Measurements from ENCODE around the gene AHNAK.
"Not testable (repeated sequence)": the region's sequence is repeated elsewhere in the genome, so short reads cannot be mapped to it uniquely, and the experiment has no call there.

AHNAK gene

DNA sequence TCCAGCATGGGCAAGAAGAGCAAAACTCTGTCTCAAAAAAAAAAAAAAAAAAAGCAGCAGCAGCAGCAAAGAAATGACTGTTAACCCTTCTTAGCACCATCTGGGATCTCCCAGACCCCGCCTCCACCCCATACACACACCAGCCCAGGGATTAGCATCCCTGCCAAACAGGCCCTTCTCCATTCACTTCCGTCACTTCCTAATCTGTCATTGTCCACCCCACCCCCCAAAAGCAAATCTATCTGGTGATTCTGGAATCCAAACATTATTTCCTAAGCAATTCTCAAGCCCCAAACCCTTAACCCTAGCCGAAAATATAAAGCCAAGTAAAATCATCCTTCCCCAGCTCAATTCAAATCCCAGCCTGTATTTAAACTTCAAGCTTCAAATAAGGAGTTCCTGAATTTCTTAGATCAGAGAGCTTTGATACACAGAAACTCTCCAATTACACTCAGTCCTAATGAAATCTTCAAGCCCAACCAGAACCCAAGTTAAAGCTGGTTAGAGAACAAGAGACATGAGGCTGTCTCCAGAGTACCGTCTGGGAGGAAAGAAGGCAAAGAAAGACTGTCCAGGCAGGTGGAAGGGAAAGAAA, 6.0 kb upstream of the AHNAK start:
- no peak for DNase-seq

DNA sequence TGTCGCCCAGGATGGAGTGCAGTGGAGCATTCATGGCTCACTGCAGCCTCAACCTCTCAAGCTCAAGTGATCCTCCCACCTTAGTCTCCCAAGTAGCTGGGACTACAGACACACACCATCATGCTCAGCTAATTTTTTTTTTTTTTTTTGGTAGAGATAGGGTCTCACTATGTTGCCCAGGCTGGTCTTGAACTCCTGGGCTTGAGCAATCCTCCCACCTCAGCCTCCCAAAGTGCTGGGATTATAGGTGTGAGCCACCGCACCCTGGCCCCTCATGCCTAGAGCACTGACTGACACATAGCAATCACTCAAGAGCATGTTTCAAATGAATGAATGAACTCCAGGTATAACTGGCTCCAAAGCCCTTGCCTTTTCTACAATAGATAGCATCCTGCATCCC, 3.9 kb upstream of the AHNAK start:
- DNase-seq: not testable (repeated sequence)

DNA sequence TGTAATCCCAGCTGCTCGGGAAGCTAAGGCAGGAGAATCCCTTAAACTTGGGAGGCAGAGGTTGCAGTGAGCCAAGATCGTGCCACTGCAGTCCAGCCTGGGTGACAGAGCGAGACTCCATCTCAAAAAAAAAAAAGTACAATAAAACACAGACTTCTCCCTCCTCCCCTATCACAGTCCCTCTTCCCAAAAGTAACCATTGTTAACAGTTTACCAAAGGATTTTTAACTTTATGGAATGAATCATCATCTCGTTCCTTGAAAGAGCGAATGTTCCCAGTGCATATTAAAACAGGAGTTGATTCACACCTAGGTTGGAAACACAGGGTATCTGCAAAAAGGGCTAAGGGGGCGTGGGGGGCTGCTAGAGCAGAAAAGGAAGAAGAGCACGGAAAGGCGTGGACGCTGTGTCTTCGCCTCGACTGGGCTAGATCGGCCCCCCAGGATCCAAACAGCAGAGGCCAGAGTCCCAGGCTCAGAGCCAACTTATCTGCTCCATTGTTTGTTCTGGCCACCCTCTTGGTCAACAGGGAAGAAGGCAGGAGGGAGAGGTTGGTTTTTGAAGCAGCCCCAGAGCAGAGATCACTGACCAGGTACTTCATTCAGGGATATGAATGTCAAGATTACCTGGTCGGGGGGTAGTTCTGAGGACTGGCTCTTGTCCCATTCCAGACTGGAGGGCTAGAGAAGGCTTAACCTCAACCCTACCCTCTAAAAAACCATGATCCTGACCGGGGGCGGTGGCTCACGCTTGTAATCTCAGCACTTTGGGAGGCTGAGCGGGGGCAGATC, 2.1 kb upstream of the AHNAK start:
- no peak for DNase-seq

DNA sequence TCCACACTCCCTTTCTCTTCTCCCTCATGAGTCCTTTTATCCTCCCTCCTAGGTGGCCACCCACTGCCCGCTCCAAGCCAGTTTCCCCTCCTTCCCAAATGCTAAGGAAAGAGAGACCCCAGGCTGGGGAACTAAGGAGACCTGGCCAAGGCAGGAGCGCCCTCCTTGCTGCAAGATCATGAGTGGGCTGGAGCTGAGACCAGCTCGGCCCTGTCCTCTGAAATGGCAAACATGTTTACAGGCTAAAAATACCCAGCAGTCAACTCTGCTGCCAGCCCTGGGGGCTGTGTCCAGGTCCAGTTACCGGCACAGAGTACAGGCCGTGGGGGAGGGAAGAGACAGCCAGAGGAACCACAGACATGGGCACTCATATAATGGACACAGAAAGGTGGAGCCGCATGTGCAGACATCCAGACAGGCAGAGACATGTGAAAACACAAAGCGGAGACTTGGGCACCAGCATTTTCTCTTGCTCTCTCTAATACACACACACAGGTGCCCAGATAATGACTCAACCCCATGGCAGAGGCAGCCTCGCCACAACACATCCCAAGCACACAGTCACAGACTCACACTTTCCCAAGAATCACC, 1.2 kb upstream of the AHNAK start:
- no peak for DNase-seq

DNA sequence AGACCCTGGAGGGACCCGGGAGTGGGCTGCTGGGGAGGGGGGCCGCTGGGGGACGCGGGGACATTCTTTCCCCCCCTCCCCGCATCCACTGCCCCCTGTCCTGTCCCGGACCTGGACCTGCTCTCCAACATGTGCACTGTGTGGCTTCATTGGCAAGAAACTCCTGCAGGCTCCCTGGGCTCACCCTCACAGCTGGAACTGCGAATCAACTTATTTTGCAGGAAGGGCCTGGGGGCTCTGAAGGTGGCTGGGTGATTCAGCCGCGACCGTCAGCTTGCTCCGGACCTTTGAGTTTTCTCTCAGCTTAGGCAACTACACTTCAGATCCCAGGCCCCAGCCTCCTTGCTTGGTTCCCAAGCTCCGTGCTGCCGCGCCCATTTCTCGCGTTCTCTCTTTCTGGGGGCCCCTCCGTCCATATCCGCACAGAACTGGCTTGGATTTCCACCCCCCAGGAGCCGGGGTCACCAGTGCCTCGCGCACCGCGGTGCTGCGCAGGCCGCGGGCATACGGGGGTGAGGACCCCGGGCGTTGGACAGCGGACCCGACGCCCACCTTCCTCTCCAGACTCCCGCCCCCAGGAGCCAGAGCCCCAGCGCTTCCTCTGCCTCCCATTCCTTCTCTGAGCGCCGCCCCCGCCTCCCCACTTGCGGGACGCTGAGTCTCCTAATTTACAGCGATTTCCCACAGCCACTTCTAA, 471 bp upstream of the AHNAK start:
- DNase-seq: no peak

DNA sequence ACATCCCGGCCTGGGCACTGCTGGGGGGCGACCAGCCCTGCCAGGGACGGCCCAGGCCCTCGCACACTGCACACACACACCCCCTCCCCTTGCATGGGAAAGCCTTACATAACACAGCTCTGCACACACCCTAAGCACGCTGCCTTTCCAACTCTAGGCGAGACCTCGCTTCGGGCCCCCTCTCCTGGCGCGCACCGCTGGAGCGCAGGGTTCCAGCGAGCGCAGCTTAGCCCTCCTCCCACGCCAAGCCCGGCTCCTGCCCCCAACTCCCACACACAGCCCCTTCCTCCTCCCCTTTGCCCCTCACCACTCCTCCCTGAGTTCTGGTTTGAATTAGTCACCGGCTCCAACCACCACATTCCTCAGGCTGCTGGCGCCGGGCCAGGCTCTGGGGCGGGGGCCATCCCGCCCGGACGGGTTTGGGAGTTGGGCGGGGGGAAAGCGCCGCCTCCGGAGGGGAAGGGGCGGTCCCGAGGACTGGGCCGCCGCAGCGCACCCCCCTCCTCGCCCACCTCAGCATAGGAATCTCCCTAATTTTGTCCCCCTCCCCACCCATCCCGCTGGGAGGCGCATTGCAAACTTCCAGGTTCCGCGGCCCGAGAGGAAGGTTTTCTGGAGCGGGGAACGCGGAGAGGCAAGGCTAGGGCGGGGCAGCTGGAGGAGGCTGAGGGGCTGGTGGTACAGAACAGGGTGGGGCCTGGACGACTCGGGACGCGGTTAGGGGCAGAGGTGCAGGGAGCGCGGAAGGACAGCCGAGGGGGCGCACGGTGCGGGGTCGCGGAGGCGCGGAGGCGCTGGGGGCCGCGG, 966 bp downstream of the AHNAK start:
- DNase-seq: peak; percentile 76

DNA sequence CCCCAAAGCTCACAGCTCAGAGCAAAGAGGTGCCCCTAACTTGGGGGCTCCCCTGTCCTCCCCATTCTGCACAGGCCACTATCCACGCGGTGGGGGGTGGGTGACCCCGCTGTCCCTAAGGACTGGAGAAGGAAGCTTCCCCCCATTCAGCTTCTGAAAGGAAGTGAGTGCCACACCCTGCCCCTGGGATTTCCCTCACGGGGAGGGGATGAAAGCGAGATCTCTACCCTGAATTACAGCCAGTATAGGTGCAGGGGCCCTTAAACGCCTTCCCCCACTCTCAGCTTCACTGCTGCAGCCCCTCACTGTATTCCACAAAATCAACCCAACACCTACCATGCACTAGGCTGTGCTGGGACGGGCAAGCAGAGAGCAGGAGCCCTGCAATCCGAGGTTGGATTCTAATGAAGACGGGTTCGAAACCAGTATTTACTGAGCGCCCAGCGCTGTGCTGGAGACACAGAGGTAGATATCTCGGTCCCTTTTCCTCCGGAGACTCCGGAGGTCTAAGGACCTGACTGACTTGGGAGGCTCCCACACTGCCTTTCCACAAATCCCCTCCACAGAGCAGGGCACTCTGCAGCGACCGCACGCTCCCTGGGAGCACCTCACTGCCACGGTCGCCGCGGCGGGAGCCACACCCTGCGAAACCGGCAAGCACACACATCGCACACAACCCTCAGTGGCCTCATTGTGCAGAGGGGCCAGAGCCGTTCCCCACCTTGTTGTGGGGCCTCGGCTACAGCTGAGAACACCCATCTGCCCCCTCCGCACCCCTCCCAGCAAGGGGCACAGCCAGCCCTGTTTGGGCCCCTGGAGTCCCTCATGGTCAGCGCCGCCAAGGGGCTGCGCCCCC, 1.8 kb downstream of the AHNAK start:
- peak; percentile 56 for DNase-seq

DNA sequence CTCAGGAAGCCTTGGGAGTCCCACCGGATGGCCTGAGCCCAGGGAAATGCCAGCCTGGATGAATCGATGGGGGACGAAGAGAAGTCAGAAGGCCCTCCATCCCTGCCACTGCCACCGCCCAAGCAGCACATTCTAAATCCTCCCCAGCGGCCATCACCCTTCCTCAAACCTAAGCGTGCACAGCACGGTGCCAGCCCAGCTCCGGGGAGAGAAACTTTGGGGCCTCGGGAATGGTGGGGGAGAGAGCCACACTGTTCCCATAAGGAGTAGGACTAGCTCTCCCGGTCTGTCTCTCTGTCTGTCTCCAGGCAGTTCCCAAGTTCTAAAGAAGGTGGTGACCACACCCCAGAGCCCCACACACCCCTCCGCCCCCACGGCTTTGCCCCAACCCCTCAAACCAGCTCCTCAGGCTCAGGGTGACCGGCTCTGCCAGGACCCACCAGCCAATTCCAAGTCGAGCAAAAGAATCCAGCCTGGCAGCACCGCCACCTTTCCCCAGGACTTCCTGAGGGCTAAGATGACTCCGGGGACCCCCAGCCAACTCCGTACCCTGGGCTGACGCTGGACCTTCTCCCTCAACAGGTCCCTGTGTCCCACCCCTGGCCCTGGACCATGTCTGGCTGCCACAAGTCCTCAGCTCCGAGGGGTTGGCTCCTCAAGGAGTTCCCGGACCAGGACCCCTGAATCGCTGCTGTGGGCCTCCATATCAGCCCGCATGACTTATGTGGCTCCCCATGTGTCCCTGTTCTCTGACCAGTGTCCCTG, 2.7 kb downstream of the AHNAK start:
- DNase-seq: no peak

DNA sequence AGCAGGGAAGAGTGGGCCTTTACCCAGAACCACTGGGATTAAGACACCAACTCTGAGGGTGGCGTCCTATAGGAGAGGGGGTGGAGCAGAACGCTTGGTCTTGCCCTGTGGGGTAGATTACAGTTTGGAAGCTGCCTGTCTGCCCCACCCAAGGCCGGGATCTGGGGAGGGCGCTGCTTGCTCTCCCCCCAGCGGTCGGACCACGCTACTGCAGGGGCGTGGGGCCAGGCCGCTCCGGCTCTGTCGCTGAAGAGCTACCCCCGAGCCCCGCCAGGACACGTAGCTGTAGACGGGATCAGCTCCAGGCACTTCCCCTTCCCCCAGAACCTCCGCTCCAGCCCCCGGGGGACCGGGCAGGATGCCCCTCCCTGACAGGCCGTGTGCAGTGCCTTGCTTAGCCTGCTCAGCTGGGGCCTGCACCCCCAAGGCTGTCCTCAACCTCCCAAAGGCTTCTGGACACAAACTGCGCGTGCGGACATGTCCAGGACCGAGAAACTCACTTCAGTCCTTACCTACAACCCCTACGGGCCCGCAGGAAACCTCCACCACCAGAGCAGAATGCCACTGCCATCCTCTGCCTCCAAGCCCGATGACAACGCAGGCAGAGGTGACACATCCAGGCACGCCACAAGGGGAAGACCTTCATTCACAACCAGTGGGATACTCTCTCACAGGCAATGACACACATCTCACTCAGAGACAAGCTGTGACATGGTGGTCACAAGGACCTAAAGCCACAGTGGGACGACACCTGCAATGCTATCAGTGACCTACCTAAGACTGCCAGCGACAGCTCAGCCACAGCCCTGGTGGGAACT, 3.6 kb downstream of the AHNAK start:
- peak; percentile 83 for DNase-seq

DNA sequence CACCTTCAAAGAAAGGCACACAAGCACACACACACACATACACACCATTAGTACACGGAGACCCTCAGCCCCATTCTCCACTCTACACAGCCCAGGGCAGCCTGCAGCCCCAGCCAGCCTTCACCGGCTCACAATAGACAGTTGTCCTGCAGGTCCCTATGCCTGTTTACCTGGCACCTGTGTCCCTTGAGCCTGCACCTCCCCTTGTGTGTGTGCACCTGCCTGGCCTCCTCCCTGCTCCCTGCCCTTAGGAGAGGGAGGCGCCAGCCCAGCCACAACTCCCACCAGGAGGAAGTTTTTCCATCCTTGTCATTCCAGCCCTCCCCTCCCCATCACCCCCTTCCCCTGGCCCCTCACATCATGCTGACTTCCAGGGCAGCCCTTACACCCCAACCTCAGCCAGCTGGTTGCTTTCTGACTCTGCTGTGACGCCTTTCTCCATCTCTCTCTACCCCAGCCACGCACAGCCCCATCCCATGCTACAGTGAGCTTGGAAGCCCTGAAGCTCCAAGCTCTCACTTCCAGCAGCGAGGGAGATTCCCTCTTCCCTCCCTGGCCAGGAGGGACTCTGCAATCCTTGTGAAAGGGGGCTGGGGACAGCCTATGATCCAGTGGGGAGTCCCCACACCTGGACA, 4.4 kb downstream of the AHNAK start:
- DNase-seq: no peak

DNA sequence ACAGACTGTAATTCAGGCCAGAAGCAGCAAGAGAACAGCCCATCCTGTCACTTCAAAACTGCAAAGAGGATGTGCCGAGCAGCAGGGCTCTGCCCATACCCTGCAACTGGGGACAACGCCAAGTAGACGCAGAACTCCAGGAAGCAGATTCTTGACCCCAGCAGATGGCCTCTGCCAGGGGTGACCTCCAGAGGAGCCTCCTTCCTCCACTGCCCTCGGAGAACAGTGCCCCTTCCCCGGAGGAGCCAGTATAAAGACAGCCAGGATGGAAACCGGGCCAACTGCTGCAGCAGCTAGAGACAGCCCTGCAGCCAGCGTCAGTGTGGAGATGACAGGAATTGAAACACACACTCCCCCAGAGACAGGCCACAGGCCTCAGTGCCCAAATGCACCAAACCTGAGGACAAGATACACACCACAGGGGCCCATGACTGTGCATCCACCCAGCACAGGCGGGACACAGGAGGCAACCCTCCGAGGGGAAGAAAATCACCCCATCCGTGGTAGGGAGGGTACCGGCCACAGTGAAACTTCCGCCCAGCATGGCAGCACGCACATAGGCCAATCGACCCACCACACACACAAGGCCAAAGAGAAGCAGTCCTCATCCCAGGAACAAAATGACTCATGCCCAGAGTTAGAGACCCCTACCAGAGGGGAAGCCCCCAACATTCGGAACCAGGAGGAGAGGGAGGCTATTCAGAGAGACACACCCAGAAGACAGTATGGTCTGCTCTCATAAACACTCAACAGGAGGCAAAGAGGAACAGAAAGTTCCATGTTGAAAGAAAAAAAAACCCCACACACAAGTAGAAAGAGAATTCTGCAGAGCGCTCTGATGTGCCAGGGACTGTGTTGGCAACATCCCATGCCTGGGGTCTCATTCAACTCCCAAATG, 5.6 kb downstream of the AHNAK start:
- peak; percentile 53 for DNase-seq

DNA sequence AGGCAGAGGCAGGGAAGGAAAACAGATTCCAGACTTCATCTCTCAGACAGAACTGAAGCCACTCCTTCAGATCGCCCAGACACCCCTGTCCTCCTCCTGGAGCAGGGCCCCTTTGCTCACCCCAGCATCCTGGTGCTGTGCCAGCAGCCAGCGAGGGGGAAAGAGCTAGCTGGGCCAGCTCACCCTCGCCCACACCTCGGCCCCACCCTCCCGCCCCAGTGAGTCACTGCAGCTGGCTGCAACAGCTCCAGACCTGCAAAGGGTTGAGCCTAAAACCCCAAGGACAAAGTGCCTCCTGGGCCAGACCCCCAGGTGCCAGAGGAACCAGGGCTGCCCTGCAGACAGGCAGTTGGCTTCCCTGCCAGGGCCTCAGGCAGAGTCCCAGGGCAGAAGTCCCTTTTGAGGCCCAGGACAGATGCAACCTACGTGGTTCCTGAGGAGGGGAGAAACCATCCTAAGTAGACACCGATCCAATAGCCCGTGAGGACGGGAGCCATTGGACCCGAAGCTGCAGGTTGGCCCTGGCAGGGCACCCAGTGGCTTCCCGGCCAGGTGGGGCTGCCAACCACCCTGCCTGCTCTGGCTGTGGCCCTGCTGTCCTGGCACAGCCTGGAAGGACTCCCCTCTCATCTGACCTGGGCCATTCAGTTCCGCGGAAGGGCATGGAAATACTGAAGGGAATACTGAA, 7.2 kb downstream of the AHNAK start:
- DNase-seq: peak; percentile 74

DNA sequence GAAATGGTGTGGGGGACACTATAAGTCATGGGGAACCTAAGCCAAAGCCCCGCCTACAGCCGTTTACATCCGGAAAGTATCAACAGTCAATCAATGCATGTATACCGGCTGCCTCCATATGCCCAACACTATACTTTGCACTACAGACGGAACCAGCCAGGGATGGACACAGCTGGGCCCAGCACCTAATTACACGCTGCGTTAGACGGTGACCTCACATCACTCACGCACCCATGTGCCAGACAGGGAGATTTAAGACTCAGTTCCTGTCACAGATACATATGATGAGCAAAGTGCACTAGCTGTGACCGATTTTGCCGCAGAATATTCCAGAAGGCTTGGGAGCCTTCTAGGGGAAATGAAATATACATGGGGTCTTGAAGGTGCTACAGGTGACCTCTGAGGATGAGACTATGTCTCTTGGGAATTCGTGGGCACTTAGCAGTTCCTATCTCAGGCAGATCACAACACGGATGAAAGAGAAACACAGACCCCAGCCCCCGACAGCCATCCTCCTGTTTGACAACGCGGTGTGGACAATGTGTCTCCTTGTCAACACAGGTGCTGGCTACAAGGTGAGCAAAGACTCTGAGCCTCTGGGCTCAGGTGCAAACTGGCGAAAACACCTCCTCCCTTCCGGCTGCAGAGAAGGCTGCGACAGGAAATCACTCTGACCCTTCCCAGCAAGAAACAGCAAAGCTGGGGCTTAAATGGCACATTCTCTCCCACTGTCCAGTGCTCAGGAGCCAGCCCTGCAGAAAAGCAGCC, 8.0 kb downstream of the AHNAK start:
- DNase-seq: no peak

DNA sequence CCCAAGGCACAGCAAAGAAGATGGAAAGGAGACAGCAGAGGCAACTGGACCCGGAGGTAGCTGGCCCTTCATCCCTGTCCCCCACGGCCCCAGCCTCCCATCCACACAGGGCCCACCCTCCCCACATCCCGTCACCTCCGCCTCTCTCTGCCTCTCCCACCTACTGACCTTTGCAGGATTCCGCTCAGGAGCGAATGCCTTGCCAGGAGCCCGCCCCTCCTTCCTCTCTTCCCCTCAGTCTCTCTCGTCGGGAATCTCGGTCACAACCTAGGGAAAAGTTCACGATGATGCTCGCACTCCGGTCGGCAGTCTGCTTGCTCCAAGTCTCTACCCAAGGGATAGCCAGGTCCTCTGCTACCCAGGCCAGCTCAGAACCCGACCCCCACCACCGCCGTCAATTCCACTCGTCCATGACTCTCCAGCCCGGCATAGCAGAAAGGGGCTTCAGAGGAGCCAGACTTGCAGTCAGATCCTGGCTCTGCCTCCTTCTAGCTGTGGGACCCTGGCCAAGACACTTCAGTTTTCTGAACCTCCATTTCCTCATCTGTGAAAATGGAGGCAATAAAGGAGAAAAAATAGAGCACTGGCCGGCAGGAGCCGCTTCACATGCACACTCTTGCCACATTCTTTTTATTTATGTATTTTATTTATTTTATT, 10.2 kb downstream of the AHNAK start:
- DNase-seq: no peak

DNA sequence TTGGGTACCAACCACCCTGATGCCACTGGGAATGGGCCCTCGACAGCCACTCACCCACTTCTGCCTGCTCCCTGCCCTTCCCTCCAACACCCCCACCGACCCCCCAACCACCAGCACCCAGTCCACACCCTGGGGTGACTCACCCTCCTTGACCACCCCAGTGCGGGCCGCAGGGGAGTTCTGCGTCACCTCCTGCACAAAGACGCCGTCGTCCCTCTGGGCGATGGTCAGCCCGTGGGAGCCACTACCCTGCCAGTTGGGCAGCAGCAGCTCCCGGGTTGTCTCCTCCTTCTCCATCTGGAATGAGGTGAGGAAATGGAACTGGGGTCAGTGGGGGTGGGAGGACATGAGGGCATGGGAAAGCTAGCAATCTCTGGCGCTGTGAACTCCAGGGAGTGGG, 10.8 kb downstream of the AHNAK start:
- DNase-seq: no peak

DNA sequence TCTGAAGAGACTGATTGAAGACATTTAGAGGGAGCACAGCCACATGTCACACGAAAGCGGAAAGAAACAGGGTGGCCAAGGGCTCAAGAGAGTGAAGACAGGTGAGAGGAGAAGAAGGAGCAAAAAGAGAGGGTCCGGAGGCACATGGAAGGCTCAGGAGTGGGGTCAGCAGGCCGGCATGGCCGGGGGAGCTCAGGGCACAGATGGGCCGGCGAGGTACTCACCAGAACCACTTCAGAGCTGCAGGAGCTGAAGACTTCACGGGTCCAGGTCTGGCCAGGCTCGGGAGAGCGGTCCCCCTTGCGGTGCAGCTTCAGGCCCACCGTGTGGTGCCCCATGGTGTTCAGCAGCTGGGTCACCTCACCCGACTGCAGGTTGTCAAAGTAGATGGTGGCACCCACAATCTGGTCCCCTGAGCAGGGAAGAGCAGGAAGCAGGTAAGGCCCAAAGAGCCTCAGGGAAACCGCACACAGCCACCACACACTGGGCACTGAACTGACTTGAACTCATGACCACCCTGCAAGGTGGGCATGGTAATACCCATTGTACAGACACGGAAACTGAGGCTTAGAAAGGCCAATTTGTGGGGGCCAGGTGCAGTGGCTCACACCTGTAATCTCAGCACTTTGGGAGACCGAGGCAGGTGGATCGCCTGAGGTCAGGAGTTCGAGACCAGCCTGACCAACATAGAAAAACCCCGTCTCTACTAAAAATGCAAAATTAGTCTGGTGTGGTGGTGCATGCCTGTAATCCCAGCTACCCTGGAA, 11.6 kb downstream of the AHNAK start:
- no peak for DNase-seq

All from stimulated activated CD4-positive, alpha-beta T cell treated with anti-CD3 and anti-CD28 coated beads, Interleukin-15, amount 100 ng/mL, for 24 hours (primary cell).